AG04449 (cell line): Measurements from ENCODE around the gene MTHFD1L.

Experiments
- CTCF ChIA-PET: fragments of 350-600 bp; formaldehyde crosslinking; extraction: SDS; loops from one replicate; lab custom pipeline; 2021; ENCODE audit warnings: antibody characterized with exemption; lab: Yijun Ruan, JAX
- POLR2A ChIA-PET: fragments of 400-600, 350-600 bp; formaldehyde crosslinking; extraction: SDS; loops from one replicate; lab custom pipeline; 2020; ENCODE audit warnings: antibody characterized with exemption, inconsistent platforms; lab: Yijun Ruan, JAX
- DNase-seq: peaks from one replicate; pipeline ENCODE4 v3.0.0-alpha.2; 2010; ENCODE audit warnings: low read depth, low spot score
- H3K4me3 ChIP-seq: 2 replicates; pipeline ENCODE4 v1.5.1; 2011; ENCODE audit warnings: low read depth, mild to moderate bottlenecking, control low read depth, low read length
- TF ChIP-seq, protein P1 (sequence below): IDR thresholded peaks from one replicate; pipeline ENCODE4 v1.5.1; 2011; ENCODE audit warnings: mild to moderate bottlenecking, moderate library complexity, low read length, control low read depth, inconsistent platforms; ENCODE audit not compliant: insufficient read depth; ENCODE audit errors: missing control alignments

Gene MTHFD1L

DNA sequence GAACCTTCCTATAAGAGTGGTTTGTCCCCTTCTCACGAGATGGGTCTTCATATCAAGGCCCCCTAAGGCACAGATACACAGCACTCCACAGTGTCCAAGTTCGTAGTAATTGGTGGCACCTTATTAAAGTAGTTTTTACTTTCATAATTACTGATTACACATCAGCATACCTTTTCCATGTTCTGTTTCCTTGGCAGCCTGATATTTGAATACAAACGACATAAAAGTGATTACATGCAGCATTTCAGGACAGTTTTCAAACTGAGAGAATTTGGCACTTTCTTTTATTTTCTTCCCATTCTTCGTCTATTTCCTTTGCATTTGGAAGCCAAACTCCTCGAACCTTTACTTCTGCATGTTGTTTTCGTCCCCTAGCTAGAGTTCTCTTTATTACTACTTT, 139.7 kb downstream of the MTHFD1L start:
- TF ChIP-seq, protein P1, sequence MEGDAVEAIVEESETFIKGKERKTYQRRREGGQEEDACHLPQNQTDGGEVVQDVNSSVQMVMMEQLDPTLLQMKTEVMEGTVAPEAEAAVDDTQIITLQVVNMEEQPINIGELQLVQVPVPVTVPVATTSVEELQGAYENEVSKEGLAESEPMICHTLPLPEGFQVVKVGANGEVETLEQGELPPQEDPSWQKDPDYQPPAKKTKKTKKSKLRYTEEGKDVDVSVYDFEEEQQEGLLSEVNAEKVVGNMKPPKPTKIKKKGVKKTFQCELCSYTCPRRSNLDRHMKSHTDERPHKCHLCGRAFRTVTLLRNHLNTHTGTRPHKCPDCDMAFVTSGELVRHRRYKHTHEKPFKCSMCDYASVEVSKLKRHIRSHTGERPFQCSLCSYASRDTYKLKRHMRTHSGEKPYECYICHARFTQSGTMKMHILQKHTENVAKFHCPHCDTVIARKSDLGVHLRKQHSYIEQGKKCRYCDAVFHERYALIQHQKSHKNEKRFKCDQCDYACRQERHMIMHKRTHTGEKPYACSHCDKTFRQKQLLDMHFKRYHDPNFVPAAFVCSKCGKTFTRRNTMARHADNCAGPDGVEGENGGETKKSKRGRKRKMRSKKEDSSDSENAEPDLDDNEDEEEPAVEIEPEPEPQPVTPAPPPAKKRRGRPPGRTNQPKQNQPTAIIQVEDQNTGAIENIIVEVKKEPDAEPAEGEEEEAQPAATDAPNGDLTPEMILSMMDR: no peak
- ChIA-PET POLR2A (no interaction called here), CTCF (interaction anchor here (1.7 to 25.6 kb wide), 3 partner anchors 9 to 325 kb away, joined by 7 to 573 read pairs (median 20); no protein-coding TSS in a partner anchor)
- no peak overlapping the region for H3K4me3 ChIP-seq
- DNase-seq: no peak

DNA sequence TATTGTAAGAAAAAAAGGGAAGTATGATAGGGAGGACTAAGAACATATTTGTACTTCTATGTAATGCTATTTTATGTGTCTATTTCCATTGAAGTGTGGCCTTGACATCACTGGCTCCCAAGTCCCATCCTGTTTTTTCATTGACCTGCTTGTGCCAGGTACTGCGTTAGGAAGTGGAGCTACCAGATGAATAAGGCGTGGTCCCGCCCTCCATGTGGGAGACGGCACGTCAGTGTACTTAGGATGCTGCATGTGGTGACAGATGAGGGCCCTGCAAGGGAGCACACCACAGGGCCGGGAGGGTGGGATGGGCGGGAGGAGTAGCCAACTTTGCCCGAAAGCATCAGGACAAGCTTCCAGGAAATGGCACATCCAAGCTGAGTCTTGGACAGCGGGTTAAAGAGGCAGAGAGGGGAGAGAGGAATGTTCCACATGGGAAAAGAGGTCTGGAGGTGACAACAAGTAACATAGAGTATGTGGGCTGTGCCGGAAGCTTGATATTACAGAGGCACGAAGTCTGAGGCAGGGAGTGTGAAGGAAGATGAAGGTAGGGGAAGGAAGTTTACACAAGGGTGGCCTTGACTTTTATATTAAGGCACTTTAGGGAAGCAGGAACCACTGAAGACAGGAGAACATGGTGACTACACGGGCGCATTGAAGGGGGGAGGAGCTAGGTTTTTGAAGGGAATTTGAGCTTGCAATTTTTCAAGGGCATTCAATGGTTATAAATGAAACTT, 140.6 kb downstream of the MTHFD1L start:
- no peak for DNase-seq
- H3K4me3 ChIP-seq: no peak overlapping the region
- ChIA-PET CTCF (interaction anchor here (2.2 to 25.6 kb wide), 3 partner anchors 9 to 324 kb away, joined by 7 to 573 read pairs (median 15); no protein-coding TSS in a partner anchor), POLR2A (no interaction called here)
- TF ChIP-seq, protein P1: no peak

DNA sequence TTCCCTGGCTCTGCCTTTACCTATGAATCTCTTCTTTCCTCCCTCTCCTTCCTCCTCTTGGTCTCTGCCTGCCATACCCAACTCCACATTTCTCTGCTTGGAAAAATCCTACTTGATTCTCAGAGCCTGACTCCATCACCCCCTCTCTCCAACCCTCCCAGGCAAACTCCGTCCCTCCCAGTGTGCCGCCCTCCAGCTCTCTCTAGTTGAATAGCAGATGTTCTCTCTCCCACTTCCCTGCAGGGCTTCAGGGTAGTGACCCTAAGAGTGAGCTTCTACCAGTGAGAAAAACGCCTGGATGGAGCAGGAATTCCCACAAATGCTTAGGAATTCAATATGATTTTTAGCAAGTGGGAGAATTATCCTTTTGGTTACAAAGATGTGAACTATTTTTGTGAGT, 141.6 kb downstream of the MTHFD1L start:
- CTCF ChIA-PET: interaction anchor here (0.7 to 25.6 kb wide), 3 partner anchors 8 to 323 kb away, joined by 3 to 573 read pairs (median 15); no protein-coding TSS in a partner anchor
- DNase-seq: no peak
- TF ChIP-seq, protein P1: no peak
- no peak overlapping the region for H3K4me3 ChIP-seq
- POLR2A ChIA-PET: no interaction called here

DNA sequence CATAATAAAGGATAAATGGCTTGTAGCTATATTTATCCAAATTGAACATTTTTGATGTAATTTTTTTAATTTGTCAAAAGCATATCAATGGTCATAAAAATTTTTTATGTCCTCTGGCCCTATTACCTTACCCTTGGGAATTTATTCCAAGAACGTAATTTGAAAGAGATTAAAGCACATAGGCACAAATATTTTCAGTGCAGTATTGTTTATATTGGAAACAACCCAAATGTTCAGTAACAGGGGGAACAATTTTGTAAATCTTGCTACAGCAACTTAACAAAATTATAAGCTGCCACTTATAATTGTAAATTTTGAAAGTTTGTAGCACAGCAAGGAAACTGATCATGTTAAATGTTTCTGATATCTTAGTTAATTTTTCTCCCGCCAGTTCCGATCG, 142.4 kb downstream of the MTHFD1L start:
- CTCF ChIA-PET: interaction anchor here (1.0 to 25.6 kb wide), 2 partner anchors 191 to 322 kb away, joined by 3 to 573 read pairs; no protein-coding TSS in a partner anchor
- POLR2A ChIA-PET: no interaction called here
- TF ChIP-seq, protein P1: no peak
- DNase-seq: no peak
- no peak overlapping the region for H3K4me3 ChIP-seq

DNA sequence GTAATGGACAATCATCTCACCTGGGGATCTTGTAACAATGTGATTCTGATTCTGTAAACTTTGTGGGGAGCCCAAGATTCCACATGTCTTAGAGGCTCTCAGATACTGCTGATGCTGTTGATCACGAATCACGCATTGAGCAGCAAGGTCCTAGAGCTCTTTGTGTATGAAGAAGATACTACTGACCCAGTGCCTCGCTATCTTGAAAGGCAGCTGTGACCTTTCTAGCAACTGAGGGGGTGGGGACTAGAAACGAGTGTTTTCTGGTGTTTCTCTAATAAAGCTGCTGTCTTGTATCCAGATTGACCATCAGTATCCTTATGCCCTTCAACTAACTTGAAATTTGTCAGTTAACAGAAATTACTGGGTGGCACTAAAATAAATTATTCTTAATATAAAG, 142.9 kb downstream of the MTHFD1L start:
- TF ChIP-seq, protein P1: no peak
- no peak overlapping the region for H3K4me3 ChIP-seq
- CTCF ChIA-PET: interaction anchor here (0.9 to 25.6 kb wide), 4 partner anchors 12 to 321 kb away, joined by 3 to 573 read pairs (median 3); no protein-coding TSS in a partner anchor
- POLR2A ChIA-PET: interaction anchor here (0.6 kb wide), 1 partner anchor 63 kb away, joined by 3 read pairs; no protein-coding TSS in a partner anchor
- DNase-seq: no peak

DNA sequence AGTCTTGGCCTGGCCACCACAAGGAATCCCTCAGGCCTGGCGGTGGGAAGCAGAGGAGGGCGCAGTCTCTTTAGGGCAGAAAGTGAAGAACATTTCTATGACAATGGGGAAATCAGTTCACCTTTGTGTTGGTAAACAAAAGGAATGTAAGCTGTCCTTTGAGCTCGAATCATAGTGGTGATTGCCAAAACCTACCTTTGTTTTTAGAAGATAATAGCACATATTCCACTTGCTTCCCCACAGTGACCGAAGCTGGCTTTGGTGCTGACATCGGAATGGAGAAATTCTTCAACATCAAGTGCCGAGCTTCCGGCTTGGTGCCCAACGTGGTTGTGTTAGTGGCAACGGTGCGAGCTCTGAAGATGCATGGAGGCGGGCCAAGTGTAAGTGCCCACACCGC, 144.1 kb downstream of the MTHFD1L start:
- POLR2A ChIA-PET: interaction anchor here (0.6 kb wide), 1 partner anchor 19 kb away, joined by 3 read pairs; no protein-coding TSS in a partner anchor
- DNase-seq: no peak
- CTCF ChIA-PET: interaction anchor here (1.2 to 25.6 kb wide), 2 partner anchors 192 to 320 kb away, joined by 3 to 573 read pairs; no protein-coding TSS in a partner anchor
- TF ChIP-seq, protein P1: no peak
- H3K4me3 ChIP-seq: no peak overlapping the region
